ENCODE data around the gene ZNF33B.
"Not testable (repeated sequence)": the region's sequence is repeated elsewhere in the genome, so short reads cannot be mapped to it uniquely, and the experiment has no call there.

Gene ZNF33B

DNA sequence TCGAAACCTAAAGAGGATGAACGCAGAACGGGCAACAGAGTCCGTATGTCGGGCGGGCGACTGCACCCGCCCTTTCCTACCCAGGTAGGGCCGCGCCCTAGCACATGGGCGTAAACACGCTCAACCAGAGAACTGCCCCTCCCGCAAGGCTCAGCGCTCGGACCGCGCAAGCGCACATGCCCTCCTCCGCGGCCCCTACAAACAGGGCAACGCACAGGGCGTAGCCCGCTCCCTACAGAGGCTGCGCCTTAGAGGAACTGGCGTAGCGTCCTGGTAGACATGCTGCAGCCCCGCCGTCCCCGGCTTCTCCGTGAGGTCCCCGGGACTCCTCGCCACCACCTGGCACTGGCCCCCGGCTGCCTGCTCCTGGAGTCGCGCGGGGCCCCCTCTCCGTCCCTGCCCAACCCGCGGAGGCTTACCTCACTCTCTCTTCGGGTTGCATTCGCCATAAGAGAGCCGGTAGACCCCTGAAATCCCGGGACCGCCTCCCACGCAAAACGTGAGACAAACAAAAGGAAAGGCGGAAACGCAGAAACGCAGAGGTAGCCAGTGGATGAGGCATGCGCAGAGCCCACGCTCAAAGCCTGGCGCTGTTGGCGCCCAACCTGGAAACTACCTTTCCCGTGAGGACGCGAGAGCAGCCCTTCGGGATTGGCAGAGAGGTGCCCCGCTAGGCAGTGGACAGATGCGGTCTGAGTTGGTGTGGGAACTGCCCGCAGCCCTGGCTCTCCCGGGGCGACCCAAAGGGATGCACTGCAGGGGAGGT, at the start of gene ZNF33B:
ZNF33B (minus strand) TSS at position 516 of the 766 bp plus-strand sequence. CDS start 1,642 bp downstream, outside the sequence.
- peak; percentile 98 for DNase-seq

DNA sequence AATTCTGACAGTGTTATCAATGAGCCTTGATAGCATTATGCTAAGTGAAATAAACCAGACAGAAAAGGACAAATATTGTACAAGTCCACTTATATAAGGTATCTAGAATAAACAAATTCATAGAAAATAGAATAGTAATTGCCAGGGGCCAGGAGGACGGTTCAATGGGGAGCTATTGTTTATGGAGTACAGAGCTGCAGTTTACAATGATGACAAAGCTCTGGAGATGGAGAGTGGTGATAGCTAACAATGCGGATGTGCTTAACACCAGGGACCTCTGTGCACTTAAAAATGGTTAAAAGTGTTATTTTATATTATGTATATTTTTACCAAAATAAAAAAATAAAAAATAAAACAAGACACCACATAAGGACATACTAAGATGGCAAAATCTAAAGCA, 46.1 kb upstream of the ZNF33B start:
- no peak for DNase-seq

DNA sequence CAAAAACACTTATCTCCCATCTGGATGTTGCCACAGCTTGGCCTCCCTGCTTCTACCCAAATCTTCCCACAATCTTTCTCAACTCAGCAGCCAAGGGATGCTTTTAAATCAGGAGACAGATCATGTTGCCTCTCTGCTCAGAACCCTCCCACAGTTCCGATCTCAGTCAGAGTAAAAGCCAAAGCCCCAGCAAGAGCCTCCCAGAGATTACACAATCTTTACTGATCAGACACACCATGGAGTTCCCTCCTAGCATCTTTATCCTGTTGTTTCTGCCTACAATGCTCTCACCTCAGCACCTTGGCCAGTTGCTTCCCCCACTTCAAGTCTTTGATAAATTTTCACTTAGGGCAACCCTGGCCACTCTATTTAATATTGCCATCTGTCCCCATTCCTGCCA, 41.9 kb upstream of the ZNF33B start:
- no peak for DNase-seq

DNA sequence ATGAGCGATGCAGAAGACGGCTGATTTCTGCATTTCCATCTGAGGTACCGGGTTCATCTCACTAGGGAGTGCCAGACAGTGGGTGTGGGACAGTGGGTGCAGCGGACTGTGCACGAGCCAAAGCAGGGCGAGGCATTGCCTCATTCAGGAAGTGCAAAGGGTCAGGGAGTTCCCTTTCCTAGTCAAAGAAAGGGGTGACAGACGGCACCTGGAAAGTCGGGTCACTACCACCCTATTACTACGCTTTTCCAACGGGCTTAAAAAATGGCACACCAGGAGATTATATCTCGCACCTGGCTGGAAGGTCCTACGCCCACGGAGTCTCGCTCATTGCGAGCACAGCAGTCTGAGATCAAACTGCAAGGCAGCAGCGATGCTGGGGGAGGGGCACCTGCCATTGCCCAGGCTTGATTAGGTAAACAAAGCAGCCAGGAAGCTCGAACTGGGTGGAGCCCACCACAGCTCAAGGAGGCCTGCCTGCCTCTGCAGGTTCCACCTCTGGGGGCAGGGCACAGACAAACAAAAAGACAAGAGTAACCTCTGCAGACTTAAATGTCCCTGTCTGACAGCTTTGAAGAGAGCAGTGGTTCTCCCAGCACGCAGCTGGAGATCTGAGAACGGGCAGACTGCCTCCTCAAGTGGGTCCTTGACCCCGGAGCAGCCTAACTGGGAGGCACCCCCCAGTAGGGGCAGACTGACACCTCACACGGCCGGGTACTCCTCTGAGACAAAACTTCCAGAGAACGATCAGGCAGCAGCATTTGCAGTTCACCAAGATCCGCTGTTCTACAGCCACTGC, 27.0 kb upstream of the ZNF33B start:
- DNase-seq: not testable (repeated sequence)

DNA sequence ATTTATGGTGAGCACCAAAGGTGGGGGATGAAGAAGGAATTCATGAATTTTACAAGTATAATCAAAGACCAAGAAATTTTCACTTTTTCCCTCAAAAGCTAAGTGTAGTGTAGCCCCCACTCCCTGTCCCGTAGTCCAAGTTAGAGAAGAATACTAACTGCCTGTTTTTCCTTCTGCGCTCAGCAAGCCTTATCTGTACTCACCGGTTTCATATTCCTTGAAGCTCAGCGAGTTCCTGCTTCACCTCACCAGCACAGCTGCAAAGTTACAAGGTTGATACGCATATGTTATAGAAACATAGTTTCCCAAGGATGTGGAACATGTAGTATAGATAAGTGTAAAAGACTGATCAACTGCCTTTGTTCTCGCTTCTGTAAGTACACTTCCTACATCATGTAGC, 16.0 kb upstream of the ZNF33B start:
- DNase-seq: no peak

DNA sequence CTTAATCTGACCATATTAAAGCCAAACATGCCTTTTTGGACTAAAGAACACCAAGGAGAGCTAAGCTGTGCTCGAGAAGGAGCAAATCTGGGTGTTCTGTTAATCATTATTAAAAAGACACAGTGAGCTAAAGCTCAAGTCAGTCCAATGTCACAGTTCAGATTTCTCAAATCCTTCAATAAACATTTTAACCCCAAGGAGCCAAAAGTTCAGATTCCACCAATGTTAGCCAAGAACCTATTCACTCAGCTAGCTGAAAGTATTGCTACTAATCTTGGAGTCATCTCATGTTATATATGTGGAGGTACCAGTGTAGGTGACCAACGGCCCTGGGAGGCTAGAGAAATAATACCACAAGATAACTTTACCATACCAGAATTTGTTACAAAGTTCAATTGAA, 14.5 kb upstream of the ZNF33B start:
- no peak for DNase-seq

DNA sequence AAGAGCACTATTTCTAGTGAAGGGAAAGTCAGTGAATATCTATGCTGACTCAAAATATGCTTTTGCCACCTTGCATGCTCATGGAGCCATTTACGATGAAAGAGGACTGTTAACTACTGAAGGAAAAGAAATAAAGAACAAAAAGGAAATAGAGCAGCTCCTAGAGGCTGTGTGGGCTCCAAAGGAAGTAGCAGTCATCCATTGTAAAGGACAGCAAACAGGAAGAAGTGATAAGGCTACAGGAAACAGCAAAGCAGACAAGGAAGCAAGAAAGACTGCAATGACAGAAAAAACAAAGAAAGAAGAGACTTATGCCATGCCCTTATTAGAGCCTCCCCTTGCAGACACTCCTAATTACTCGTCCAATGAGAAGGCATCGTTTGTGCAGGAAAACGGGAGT, 12.0 kb upstream of the ZNF33B start:
- DNase-seq: no peak

DNA sequence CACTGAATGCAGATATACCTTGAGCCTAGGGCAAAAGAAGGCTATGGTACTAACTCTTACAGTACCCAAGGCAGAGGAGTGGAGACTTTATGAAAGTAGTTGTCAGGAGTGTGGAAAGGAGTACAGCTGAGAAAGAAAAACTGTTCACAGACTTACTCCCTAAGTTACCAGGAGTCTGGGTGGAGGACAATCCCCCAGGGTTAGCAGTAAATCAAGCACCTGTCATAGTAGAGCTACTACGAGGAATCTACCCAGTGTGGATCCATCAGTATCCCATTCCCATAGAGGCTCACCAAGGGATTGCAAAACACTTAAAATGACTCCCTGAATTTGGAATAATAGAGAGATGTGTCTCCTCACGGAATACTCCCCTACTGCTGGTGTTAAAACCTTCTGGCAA, 10.1 kb upstream of the ZNF33B start:
- no peak for DNase-seq

DNA sequence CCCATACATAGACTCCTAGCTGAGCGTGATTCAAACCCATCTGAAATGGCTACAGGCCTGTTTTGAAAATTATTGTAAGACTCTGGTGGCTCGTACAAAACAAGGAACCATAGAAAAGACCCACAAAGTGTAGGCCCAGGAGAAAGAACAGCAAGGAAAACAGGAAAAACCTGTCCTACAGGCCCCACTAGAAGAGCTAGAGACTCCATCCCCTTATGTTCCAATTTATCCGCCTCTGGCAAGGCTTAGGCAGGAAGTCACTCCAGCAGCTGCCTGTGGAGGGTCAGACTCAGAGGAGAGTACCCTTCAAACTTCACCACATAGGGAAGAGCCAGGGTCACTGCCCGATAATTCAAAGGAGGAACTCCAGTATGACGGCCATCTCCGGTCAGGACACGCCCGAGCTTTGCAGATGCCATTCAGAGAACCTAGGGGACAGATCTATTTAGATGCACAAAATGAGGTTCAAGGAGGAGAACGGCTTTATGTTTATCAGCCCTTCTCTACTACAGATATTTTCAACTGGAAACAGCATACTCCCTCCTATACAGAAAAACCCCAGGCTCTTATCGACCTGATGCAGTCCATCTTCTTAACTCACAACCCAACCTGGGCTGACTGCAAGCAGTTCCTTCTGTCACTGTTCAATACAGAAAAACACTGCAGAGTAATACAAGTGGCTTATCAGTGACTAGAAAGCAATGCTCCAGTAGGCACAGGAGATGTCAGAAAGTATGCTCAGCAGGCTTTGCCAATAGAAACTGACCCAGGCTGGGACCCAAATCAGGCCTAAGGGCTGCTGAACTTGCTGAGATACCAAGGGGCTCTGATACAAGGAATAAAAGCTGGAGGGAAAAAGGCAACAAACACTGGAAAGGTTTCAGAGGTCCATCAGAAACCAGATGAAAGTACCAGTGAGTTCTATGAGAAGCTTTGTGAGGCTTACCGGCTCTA, 8.6 kb upstream of the ZNF33B start:
- DNase-seq: no peak

DNA sequence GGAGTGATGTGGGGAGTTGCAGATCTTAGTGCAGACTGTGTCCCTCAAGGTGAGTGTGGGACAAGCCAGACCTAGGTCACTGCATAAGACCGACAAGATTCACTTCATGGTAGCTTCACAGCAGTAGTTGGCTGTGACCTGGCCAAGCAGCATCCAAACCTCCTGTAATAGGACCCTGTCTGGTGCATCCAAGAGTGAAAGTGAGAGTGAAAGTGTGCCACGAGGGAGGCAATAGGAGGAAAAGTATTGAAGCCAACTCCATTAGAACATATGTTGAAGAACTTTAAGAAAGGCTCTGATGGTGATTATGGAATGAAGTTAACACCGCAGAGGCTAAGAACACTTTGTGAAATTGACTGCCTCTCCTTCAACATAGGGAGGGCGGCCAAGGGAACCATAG, 7.8 kb upstream of the ZNF33B start:
- DNase-seq: no peak

DNA sequence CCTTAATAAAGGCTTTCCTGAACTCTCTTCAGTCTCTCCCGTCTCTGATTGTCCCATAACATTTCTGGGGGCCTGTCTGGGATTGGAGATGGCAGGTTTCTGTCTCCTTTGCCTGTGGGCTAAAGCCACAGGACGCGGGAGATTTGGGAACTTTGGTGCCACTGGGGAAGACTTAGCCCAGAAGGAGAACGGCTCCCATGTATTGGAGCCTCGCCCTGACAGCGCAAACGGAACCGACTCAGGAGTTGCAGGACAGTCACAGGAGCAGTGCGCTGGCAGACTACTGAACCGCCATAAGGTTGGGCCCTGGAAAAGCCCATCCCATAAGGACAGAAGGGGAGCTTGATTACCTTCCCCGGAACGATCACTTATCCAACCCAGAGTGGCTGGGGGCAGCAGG, 7.1 kb upstream of the ZNF33B start:
- DNase-seq: no peak

DNA sequence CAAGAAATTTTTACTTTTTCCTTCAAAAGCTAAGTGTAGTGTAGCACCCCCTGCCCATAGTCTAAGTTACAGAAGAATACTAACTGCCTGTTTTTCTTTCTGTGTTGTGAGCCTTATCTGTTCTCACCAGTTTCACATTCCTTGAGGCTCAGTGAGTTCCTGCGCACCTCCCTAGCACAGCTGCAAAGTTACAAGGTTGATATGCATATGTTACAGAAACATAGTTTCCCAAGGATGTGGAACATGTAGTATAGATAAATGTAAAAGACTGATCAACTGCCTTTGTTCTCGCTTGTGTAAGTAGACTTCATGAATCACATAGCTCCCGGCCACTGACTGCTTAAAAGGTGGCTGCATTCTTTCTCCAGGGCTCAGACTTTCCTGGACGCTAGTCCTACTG, 6.7 kb upstream of the ZNF33B start:
- no peak for DNase-seq

DNA sequence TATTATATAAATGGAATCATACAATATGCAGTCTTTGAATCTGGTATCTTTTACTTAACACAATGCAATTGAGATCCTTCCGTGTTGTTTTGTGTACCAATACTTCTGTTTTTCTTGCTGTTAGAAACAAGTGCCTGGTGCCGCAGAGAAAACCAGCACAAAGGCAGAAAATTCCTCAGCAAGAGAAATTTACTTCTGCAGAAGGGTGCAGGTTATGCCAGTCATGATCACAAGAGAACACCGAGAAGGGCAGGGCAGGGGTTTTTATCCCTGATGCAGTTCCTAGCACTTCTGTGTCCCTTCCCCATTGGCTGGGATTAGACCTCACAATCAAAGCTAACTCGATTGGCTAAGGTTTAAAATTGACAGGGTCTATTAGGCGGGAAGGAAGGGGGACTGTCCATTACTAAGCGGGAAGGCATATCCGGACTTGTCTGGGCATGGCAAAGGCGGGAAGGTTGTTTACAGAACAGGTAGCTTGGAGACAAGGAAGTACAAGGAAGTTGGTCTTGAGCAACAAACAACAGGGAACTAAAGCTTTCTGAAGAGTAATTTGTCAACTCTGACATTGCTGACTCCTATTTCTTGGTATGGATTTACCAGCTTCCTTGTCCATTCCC, 2.4 kb upstream of the ZNF33B start:
- no peak for DNase-seq

DNA sequence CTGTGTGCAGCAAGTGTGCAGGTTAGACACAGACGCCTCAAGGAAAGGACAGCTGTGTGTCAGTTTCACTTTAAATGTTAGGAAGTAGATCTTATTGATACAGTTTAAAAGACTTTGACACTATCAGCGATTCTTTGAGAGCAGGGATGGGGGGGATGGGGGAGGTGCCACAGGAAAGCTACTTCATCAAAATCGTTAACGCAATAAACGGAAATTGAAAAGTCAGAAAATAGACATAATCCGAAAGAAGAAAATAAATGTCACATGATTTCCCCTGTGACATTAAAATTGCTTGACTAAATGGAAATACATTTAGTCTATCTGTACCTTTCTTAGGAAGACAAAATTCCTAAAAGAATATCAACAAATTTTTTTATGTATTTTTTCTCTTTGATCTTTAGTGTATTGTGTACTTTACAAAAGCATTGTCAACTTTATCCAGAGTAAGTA, 476 bp upstream of the ZNF33B start:
- DNase-seq: no peak

DNA sequence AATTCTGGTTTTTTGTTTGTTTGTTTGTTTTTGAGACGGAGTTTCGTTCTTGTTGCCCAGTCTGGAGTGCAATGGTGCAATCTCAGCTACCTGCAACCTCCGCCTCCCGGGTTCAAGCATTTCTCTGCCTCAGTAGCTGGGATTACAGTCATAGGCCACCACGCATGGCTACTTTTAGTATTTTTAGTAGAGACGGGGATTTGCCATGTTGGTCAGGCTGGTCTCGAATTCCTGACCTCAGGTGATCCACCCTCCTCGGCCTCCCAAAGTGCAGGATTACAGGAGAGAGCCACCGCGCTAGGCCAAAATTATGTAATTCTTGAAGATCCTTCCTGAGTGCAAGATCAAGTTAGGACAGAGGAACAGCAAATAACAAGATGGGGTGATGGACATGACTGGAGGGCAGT, 719 bp downstream of the ZNF33B start:
- no peak for DNase-seq

DNA sequence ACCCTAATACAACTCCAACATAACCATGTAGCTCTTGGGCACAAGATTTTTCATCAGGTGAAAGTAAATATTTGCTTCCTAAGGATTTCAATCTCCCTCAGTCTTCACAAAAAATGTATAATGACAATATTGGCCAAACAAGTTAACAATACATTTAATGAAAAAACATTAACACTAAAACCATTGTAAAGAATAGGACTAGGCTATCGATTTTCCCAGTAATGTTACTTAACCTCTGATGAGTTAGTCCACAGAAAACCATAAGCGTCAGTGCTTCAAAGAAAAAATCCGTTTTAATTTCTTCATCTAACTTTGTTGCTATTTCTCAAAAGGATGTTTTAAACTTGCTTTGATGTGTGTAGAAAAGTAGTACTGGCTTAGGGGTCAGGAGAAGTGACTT, 1.2 kb downstream of the ZNF33B start:
- no peak for DNase-seq

DNA sequence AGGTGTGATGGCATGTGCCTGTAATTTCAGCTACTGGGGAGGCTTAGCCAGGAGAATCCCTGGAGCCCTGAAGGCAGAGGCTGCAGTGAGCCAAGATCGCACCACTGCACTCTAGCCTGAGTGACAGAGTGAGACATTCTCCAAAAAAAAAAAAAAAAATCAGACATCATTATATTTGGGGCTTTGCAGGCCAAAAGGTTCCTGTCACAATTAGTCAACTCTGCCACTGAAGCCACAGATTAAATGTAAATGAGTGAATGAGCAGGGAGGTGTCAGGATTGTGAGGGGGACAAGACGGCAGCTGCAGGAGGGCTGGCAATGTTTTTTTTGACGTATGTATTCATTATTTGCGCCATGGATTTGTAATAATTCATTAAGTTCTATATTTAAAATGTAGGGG, 3.3 kb downstream of the ZNF33B start:
- peak; percentile 9 for DNase-seq

DNA sequence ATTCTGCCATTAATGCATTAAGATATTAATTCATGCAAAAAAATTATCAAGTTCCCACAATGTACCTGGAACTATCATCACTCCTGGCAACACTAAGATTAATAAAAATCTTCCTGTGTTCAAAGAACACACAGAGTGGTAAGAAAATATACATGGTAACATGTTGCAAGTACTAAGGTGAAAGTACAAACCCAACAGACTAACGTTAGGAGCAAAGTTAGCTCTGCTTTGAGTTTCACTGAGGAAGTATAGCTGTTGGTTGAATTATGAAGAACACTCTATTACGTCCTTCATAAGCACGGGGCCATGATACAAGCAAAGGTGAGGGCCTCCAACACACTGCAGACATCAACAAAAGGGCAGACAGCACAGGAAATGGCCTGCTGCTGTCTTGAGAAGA, 5.8 kb downstream of the ZNF33B start:
- no peak for DNase-seq

DNA sequence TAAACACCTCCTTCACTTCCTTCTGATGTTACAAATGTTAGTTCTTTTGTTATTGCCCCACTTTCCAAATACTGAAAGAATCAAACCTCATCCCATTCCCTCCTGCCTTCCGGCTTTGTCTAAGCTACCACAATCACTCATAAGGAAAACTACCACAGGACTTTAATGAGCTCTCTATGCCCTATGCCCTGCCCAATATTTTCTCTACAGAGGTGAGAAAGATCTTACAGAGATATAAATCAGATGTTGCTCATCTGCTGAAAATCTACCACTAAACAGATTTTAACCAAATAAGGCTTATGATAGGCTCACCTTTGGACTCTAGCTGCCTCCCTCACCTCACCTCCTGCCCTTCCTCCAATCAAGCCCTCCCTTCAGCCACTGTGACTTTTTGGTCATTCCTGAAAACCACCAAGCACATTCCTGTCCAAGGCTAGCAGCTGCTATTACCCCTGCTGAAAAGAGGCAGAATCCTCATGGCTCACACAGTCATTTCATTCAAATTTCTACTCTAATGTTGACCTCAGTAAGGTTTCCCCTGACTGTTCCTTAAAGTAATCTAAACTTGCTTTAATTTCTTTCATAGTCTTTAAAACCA, 7.7 kb downstream of the ZNF33B start:
- peak; percentile 4 for DNase-seq

DNA sequence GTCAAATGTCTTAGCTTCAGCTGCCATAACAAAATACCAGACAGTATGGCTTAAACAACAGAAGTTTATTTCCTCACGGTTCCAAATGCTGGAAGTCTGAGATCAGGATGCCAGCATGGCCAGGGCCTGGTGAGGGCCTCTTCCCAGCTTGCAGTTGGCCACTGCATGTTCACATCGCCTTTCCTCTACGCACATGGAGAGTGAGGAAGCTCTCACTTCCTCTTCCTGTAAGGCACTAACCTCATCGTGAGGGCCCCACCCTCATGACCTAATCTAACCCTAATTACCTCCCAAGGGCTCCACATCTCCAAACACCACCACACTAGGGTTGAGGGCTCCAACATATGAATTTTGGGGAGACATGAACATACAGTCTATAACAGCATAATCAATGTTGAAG, 14.4 kb downstream of the ZNF33B start:
- no peak for DNase-seq

DNA sequence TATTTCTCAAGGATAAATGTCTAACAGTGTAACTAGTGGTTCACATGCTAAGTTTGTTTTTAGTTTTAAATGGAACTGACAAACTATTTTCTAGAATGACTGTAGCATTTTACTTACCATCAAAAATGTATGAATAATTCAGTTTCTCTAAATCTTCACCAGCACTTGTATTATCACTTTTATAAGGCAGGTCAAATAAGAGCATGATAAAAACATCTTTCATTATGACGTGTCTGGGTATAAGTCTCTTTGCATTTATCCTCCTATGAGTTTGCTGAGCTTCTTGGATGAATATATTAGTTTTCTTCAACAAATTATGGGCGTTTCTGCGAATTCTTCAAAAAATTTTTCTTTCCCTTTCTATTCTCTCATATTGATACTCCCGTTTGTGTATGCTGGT, 19.9 kb downstream of the ZNF33B start:
- no peak for DNase-seq

DNA sequence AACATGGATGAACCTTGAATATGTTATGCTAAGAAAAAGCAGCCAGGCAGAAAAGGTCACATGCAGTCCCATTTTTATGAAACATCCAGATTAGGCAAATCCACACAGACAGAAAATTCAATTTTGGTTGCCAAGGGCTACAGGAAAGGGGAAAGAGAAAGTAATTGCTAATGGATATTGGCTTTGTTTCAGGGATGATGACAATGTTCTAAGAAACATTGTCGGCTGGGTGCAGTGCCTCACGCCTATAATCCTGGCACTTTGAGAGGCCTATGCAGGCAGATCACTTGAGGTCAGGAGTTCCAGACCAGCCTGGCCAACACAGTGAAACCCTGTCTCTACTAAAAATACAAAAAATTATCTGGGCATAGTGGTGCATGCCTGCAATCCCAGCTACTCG, 23.0 kb downstream of the ZNF33B start:
- no peak for DNase-seq

Data from CD4-positive, alpha-beta T cell treated with Interleukin-4 for 4 hours (primary cell).